Measurements from ENCODE around the gene ARID5B.

- no peak for TF ChIP-seq POLR2A (IDR thresholded peaks at IDR 0.05; ENCODE audit: low read length)
- TF ChIP-seq GATA1 (IDR thresholded peaks at IDR 0.05; ENCODE audit: low read depth, low read length) = no peak
Measured at GRCh38 chr10:61918989-61919388, 17.5 kb downstream of the ARID5B start.
